Measurements from ENCODE around the gene TENM4.

Gene TENM4

GRCh38 chr11:78825591-78826020, 615.2 kb downstream of the TENM4 start:
- DNase-seq, result no peak

GRCh38 chr11:78823588-78823987, 617.2 kb downstream of the TENM4 start:
- no peak for DNase-seq

- no peak for DNase-seq
Observed at GRCh38 chr11:78822931-78823423, 617.9 kb downstream of the TENM4 start.

- DNase-seq, result no peak
Observed at GRCh38 chr11:78821371-78822306, 619.2 kb downstream of the TENM4 start.

GRCh38 chr11:78820741-78821140, 620.1 kb downstream of the TENM4 start:
- no peak for DNase-seq

GRCh38 chr11:78818201-78818600, 622.6 kb downstream of the TENM4 start:
- no peak for DNase-seq

- no peak for DNase-seq
Observed at GRCh38 chr11:78815831-78816230, 625.0 kb downstream of the TENM4 start.

GRCh38 chr11:78812513-78813293, 628.1 kb downstream of the TENM4 start:
- no peak for DNase-seq

- DNase-seq, result no peak
Observed at GRCh38 chr11:78810559-78811009, 630.2 kb downstream of the TENM4 start.

- DNase-seq, result no peak
Observed at GRCh38 chr11:78809931-78810541, 630.8 kb downstream of the TENM4 start.

- DNase-seq, result no peak
Observed at GRCh38 chr11:78808923-78809322, 631.9 kb downstream of the TENM4 start.

GRCh38 chr11:78807351-78807750, 633.5 kb downstream of the TENM4 start:
- DNase-seq, result no peak

GRCh38 chr11:78806214-78807004, 634.4 kb downstream of the TENM4 start:
- DNase-seq, result no peak

- DNase-seq, result no peak
Observed at GRCh38 chr11:78804991-78805390, 635.8 kb downstream of the TENM4 start.

GRCh38 chr11:78803995-78804394, 636.8 kb downstream of the TENM4 start:
- DNase-seq, result no peak

GRCh38 chr11:78802058-78802761, 638.6 kb downstream of the TENM4 start:
- no peak for DNase-seq

- no peak for DNase-seq
Observed at GRCh38 chr11:78801161-78801884, 639.5 kb downstream of the TENM4 start.

- DNase-seq, result no peak
Observed at GRCh38 chr11:78800756-78801155, 640.1 kb downstream of the TENM4 start.

GRCh38 chr11:78800096-78800690, 640.6 kb downstream of the TENM4 start:
- DNase-seq, result no peak

GRCh38 chr11:78798663-78799062, 642.2 kb downstream of the TENM4 start:
- DNase-seq, result no peak

Measured in CD4-positive, alpha-beta T cell treated with Interleukin-6 for 4 hours (primary cell).